GM18499 (cell line): ENCODE results near the gene PERM1.

ENCODE experiments used
- ATAC-seq: cut with Tn5 transposase; IDR thresholded peaks from one replicate; pipeline ENCODE4 v1.9.1; 2021; ENCODE audit warnings: moderate number of reproducible peaks; ENCODE audit not compliant: insufficient read depth, unreplicated experiment

Gene PERM1

DNA sequence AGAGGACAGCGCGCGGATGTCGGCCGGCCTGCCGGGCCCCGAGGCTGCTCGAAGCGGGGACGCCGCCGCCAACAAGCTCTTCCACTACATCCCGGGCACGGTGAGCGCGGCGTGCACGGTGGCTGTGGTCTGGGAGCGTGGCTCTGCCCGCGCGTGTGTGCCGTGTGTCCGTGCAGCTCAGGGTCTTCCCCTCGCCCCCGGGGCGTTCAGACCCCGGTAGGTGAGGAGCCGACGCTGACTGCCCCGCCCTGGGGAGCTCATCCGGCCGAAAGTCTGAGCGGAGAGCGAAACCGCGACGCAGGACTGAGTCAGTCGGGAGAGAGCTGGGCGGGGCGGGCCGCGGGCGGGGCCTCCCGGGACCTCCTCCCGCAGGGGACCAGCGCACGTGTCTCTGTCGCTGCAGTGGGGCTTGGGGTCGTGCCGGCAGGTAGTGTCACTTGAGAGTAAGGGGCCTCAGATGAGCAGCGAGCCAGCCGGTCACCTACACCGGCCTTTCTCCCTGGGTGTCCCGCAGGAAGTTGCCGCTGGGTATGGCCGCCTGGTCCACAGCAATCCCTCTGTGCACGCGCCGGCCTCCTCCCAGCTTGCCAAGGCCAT is 15.1 kb downstream of the PERM1 start:
- no peak for ATAC-seq

DNA sequence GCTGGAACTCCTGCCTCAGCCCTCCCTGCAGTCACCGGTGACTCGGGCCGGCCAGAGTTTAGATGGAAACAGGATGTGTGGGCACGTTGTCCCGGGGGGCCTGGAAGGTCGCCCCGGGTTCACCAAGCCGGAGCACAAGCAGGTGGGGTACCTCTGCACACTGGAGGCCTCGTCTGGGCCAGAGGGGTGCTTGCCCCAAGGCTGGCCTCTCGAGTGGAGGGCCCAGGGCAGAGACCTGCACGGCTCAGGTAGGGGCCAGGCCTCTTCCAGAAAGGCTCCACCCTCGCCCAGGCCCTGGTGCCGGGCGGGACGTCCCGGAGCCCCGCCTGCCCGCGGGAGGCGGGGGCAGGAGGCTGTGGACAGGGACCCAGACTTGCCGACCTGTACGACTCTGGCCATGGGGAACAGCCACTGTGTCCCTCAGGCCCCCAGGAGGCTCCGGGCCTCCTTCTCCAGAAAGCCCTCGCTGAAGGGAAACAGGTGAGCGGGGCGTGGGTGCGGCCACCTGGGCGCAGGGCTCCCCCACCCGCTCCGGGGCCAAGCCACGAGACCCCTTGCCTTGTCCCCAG is 15.7 kb downstream of the PERM1 start, which contains the start of gene PLEKHN1:
TSS of gene PLEKHN1 (plus strand) at position 348 of the 569 bp plus-strand sequence. CDS start at position 398, 50 bp downstream.
- ATAC-seq = no peak

DNA sequence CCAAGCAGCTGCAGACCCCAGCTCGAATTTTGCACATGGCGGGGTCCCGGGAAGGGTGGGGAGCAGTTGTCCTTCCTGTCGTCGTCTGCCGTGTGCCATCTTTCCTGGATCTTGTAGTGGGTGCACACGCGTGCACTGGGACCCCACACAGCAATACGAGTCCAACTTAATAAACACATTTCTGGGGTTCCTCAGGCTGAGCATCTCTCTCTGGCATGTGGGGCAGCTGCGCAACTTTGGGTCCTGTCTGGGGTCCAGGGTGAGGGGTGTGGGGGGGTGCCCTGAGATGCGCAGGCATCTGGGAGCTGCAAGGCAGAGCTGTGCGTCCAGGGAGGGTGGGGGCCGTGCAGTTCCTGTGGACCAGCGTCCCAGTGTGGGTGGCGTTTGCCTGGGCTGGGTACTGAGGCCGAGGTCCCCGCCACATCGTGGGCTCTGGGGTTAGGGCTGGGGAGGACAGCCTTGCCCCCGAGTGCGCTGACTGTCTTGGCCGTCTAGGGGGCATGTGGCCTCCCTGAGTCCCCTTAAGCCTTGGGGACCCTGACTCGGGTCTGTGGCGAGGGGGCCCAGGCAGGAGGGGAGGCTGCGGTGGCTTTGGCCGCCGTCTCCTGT is 16.3 kb downstream of the PERM1 start:
- ATAC-seq = no peak

GRCh38 chr1:964691-965525 is 17.0 kb downstream of the PERM1 start:
- ATAC-seq = no peak

DNA sequence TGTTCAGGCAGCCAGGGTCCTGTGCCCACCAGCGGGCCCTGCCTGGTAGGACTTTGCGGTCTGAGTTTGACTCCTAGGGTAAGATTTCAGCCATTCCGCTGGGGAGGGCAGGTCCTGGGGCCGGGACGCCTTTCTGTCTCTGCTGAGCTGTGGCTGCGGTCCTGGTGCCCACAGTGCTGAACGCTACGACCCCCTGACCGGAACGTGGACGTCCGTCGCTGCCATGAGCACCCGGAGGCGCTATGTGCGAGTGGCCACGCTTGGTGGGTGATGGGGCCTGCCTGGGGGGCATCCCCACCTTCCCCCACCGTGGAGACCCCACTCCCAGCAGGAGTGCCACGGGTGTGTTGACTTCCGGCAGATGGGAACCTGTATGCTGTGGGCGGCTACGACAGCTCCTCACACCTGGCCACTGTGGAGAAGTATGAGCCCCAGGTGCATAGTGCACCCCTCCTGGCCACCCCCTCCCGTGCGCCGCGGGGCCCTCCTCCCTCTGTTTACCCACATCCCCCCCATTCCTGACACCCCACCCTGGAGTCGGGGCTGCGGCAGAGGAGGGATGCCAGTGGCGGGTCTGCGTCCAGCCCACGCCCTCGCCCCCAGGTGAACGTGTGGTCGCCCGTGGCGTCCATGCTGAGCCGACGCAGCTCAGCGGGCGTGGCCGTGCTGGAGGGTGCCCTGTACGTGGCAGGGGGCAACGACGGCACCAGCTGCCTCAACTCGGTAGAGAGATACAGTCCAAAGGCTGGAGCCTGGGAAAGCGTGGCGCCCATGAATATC is 18.0 kb downstream of the PERM1 start:
- no peak for ATAC-seq

GRCh38 chr1:963301-963651 is 18.6 kb downstream of the PERM1 start:
- no peak for ATAC-seq

DNA sequence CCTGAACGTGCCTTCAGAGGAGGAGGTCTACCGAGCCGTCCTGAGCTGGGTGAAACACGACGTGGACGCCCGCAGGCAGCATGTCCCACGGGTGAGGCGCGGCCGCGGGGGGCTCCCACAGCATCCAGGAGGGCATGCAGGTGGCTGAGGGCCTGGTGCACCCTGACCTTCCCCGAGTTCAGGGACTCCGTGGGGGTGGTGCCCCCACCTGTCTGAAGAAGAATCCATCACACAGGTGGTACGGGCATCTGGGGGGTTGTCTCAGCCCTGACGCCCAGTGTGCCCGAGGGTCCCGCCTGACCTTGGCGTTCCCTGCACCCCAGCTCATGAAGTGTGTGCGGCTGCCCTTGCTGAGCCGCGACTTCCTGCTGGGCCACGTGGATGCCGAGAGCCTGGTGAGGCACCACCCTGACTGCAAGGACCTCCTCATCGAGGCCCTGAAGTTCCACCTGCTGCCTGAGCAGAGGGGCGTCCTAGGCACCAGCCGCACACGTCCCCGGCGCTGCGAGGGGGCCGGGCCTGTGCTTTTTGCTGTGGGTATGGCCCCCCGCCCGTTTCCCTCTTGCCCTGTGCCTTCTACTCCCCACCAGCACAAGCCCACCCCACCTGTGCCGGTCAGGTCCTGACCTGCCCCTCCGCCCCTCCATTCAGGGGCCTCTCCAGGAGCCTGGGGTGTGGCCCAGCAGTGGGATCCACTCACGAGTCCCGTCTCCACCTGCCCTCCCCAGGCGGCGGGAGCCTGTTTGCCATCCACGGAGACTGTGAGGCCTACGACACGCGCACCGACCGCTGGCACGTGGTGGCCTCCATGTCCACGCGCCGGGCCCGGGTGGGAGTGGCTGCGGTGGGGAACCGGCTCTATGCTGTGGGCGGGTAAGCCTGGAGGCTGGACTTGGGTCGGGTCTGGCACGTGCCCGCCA is 19.3 kb downstream of the PERM1 start:
- no peak for ATAC-seq

DNA sequence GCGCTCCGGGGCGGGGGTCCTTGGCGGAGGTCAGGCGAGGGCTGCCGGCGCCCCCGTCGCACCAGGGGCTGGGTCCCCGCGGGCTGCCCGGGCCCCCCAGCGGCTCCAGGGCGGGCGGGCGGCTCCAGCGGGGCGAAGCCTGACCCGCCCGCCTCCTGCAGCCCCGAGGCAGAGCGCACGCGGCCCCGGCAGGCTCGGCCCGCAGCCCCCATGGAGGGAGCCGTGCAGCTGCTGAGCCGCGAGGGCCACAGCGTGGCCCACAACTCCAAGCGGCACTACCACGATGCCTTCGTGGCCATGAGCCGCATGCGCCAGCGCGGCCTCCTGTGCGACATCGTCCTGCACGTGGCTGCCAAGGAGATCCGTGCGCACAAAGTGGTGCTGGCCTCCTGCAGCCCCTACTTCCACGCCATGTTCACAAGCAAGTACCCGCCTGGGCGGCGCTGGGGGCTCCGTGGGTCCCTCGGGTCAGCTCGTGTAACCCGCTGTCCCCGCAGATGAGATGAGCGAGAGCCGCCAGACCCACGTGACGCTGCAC is 20.7 kb downstream of the PERM1 start:
- no peak for ATAC-seq

DNA sequence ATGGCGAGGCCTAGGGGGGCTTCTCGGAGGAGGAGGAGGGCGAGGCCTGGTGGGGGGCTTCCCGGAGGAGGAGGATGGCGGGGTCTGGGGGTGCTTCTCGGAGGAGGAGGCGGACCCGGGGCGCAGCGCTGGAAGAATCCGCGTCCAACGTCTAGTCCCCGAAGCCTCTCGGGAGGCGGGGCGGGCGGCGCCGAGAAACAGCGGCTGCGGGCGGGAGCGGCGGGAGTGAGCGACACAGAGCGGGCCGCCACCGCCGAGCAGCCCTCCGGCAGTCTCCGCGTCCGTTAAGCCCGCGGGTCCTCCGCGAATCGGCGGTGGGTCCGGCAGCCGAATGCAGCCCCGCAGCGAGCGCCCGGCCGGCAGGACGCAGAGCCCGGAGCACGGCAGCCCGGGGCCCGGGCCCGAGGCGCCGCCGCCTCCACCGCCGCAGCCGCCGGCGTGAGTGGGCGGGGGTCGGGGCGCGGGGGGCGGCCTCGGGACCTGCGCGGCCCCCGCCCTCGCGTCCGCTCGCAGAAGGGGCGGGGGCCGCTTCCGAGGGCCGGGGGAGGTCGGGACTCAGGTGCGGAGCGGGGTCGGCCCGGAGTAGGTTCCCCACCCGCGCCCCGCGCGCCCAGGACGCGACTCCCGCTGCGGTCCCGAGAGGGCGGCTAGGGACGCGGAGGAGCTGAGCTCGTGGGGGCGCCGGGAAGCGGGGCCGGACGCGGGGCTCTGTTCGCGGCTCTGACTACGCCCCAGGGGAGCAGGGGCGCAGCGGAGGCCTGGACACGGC is 21.3 kb downstream of the PERM1 start, which contains the start of gene KLHL17:
TSS of gene KLHL17 (plus strand) at position 222 of the 769 bp plus-strand sequence. CDS start at position 332, 110 bp downstream.
- no peak for ATAC-seq

- ATAC-seq = no peak
Measured at GRCh38 chr1:959731-960362, 22.0 kb downstream of the PERM1 start.

GRCh38 chr1:958823-959730 is 22.8 kb downstream of the PERM1 start, which contains the start of gene NOC2L:
Gene NOC2L, minus strand, starts transcription at chr1:959256. Its CDS starts 16 bp downstream, at chr1:959240.
- no peak for ATAC-seq

DNA sequence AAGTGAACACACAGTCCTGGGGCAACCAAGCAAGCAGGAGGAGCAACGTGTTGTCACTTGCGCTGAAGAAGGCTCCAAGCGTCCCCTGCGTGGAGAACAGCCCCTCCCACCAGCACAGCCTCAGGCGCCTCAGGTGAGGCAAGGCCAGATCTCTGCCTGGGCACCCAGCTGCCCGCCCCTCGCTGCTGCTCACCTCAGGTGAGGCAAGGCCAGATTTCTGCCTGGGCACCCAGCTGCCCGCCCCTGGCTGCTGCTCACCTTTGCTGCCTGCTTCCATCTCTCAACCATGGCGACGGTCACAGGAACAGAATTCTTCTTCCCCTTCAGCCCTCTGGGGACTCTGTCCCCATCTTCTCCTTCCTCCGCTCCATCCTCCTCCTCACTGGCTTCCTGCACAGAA is 25.3 kb downstream of the PERM1 start:
- ATAC-seq = no peak

- no peak for ATAC-seq
Measured at GRCh38 chr1:955474-955873, 26.4 kb downstream of the PERM1 start.

GRCh38 chr1:954927-955326 is 27.0 kb downstream of the PERM1 start:
- no peak for ATAC-seq

DNA sequence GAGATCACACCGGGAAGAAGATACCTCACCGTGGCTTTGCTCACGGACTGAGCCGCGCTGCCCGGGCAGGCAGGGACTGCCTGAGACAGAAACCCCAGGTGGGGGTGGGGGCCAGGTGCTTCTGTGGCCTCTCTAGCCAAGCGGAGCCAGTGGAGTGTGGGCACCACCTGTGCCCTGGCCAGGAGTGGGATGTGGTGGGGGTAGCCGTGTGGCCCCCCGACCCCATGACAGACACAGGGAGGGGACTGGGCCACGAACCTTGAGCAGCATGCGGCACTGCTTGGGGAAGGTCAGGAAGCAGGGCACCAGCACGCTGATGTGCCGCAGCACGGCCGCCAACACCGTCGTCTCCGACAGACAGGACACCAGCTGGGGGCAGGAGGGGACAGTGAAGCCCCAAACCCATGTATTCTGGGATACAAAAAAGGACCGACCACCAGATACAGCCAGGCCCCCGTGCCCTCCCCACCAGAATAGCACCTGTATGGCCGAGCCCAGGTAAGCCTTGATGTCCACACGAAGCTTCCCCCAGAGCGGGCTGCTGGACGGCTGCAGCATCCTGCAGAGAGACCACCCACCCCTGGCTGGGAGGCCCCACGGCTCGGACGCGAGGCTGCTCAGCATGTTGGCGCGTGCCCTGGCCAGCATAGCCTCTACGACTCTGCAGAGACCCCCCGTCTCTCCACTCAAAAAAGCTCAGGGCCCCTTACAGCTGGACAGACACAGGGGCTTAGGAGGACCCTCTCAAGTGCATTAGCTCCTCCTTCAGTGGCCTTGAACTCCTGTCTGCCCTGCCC is 28.2 kb downstream of the PERM1 start:
- no peak for ATAC-seq

DNA sequence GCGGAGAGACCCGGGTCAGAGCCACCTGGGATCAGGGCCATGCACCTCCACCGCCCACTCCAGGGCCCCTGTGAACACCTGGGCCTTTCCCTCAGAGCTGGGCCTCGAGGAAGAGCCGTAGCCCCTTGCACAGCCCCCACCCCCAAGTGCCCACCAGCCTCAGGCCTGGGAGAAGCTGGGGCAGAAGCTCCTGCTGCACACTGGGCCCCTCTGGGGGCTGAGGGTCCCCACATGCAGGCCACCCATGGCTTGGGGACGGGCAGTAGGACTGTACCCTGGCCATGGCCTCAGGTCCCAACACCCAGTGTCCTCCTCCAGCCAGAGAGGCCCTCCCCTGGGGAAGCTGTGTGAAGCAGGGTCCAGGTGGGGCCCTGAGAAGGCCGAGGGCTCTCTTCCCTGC is 29.3 kb downstream of the PERM1 start:
- ATAC-seq = no peak
